HG03442 (cell line): ENCODE data around the gene TRIM45.
"Not testable (repeated sequence)": the region's sequence is repeated elsewhere in the genome, so short reads cannot be mapped to it uniquely, and the experiment has no call there.

ENCODE experiments used
- ATAC-seq: cut with Tn5 transposase; IDR thresholded peaks from one replicate; pipeline ENCODE4 v1.9.1; 2021; ENCODE audit warnings: mild to moderate bottlenecking, moderate library complexity; ENCODE audit not compliant: unreplicated experiment

The TRIM45 gene

GRCh38 chr1:117104986-117105385, 16.6 kb downstream of the TRIM45 start:
- no peak for ATAC-seq

GRCh38 chr1:117101858-117102257, 19.7 kb downstream of the TRIM45 start:
- ATAC-seq, result not testable (repeated sequence)

GRCh38 chr1:117101334-117101733, 20.2 kb downstream of the TRIM45 start:
- no peak for ATAC-seq

GRCh38 chr1:117098287-117098890, 23.2 kb downstream of the TRIM45 start:
- no peak for ATAC-seq

- no peak for ATAC-seq
Measured at GRCh38 chr1:117097443-117097842, 24.1 kb downstream of the TRIM45 start.

GRCh38 chr1:117096951-117097408, 24.6 kb downstream of the TRIM45 start:
- ATAC-seq, result no peak

GRCh38 chr1:117094841-117095604, 26.5 kb downstream of the TRIM45 start:
- ATAC-seq, result no peak

GRCh38 chr1:117093870-117094621, 27.5 kb downstream of the TRIM45 start:
- ATAC-seq, result peak; percentile 85

GRCh38 chr1:117093091-117093534, 28.4 kb downstream of the TRIM45 start:
- ATAC-seq, result no peak

GRCh38 chr1:117092594-117092993, 29.0 kb downstream of the TRIM45 start:
- no peak for ATAC-seq

- no peak for ATAC-seq
Measured at GRCh38 chr1:117089996-117090395, 31.6 kb downstream of the TRIM45 start.

- no peak for ATAC-seq
Measured at GRCh38 chr1:117087686-117088085, 33.9 kb downstream of the TRIM45 start.

- ATAC-seq, result no peak
Measured at GRCh38 chr1:117084231-117084630, 37.3 kb downstream of the TRIM45 start.

GRCh38 chr1:117079737-117080136, 41.8 kb downstream of the TRIM45 start:
- no peak for ATAC-seq

GRCh38 chr1:117077267-117077666, 44.3 kb downstream of the TRIM45 start:
- ATAC-seq, result no peak

- ATAC-seq, result no peak
Measured at GRCh38 chr1:117076648-117077047, 44.9 kb downstream of the TRIM45 start.

- ATAC-seq, result peak; percentile 53
Measured at GRCh38 chr1:117070124-117070523, 51.4 kb downstream of the TRIM45 start.

GRCh38 chr1:117069220-117069844, 52.2 kb downstream of the TRIM45 start:
- no peak for ATAC-seq

GRCh38 chr1:117068580-117068979, 53.0 kb downstream of the TRIM45 start:
- no peak for ATAC-seq

- ATAC-seq, result peak; percentile 67
Measured at GRCh38 chr1:117067533-117068370, 53.8 kb downstream of the TRIM45 start.
